ENCODE data around the gene CDHR3. TPM values are rescaled to one million over a fixed set of nuclear protein-coding genes. Genes with fewer than 3 reads are reported as not detected.
A peak's percentile ranks its signal among the peaks of the same experiment; 100 is the strongest.

CDHR3 gene
- total and polyA plus RNA-seq, 9 of the 15 experiments (the other 6 are each of a cell fraction or from before 2014, with no cell fraction given): 0.03 to 0.66 (median 0.24) TPM; not detected in 1

GRCh38 chr7:106056513-106057203 lies 93.6 kb downstream of the CDHR3 start (continued):
- TF ChIP-seq ZFP36 (IDR thresholded peaks at IDR 0.05; ENCODE audit: low read depth, low read length, partially characterized antibody) (peak; percentile 41), MYC (IDR thresholded peaks at IDR 0.05; ENCODE audit: low read depth, low read length) (peak; percentile 94), MYC (CRISPR knock-in tag; IDR thresholded peaks at IDR 0.05; ENCODE audit: borderline replicate concordance, low read depth) (no peak), RFX5 (IDR thresholded peaks at IDR 0.05; ENCODE audit: low read depth, low read length) (no peak), YY1 (IDR thresholded peaks at IDR 0.05; ENCODE audit: borderline replicate concordance in 1 of 3, control insufficient read depth in 1 of 3, extremely low read depth in 1 of 3, insufficient read depth in 3 of 3, insufficient read length in 1 of 3, insufficient replicate concordance in 2 of 3, low read depth in 1 of 3, low read length in 2 of 3) (peak in 2 of 3 experiments; percentile 65 to 68), ZNF24 (IDR thresholded peaks at IDR 0.05) (0 out of 2 replicates have a peak, but pooled peaks have one; percentile 39), HEY1 (CRISPR knock-in tag; IDR thresholded peaks at IDR 0.05; ENCODE audit: borderline replicate concordance) (no peak), GABPB1 (CRISPR knock-in tag; IDR thresholded peaks at IDR 0.05) (peak; percentile 50; the same call in 1 of the 2 replicates), NFIC (IDR thresholded peaks at IDR 0.05) (no peak), TAL1 (IDR thresholded peaks at IDR 0.05) (no peak), ZBTB17 (CRISPR knock-in tag; IDR thresholded peaks at IDR 0.05) (no peak), ZSCAN32 (CRISPR knock-in tag; IDR thresholded peaks at IDR 0.05) (no peak), ZBTB34 (CRISPR knock-in tag; IDR thresholded peaks at IDR 0.05) (no peak), RUNX1 (IDR thresholded peaks at IDR 0.05; ENCODE audit: low read depth) (no peak), BHLHE40 (IDR thresholded peaks at IDR 0.05; ENCODE audit: low read length) (peak; percentile 79; the same call in 1 of the 2 replicates), HSF4 (CRISPR knock-in tag; IDR thresholded peaks at IDR 0.05; ENCODE audit: borderline replicate concordance) (no peak), MYNN (IDR thresholded peaks at IDR 0.05) (peak; percentile 48; the same call in 1 of the 2 replicates), MYNN (CRISPR knock-in tag; IDR thresholded peaks at IDR 0.05) (no peak), CREB3L1 (IDR thresholded peaks at IDR 0.05; ENCODE audit: borderline replicate concordance, low read depth) (no peak), CTCF (IDR thresholded peaks at IDR 0.05 in 2 of 3, conservative IDR thresholded peaks at IDR 0.05 in 1 of 3; ENCODE audit: insufficient read depth in 2 of 3, low read depth in 1 of 3, low read length in 3 of 3) (peak; percentile 93 to 97 (median 97)), PHB (CRISPR knock-in tag; IDR thresholded peaks at IDR 0.05) (no peak), ZKSCAN1 (IDR thresholded peaks at IDR 0.05; ENCODE audit: low read depth, low read length) (0 out of 2 replicates have a peak, but pooled peaks have one; percentile 36), FOXJ3 (CRISPR knock-in tag; IDR thresholded peaks at IDR 0.05) (no peak)

All from K562 (cell line).